ENCODE results near the gene CDC42BPG. TPM values are rescaled to one million over a fixed set of nuclear protein-coding genes. Genes with fewer than 3 reads are reported as not detected.

CDC42BPG gene
- total and polyA plus RNA-seq, 10 of the 15 experiments (the other 5 are each of a cell fraction or from before 2014, with no cell fraction given) = 0.02 to 1.3 (median 0.09) TPM; not detected in 1

- TF ChIP-seq ZNF687 (IDR thresholded peaks at IDR 0.05) (peak; percentile 63), GATAD2B (conservative IDR thresholded peaks at IDR 0.05; ENCODE audit: low read depth) (peak; percentile 99), RCOR1 (conservative IDR thresholded peaks at IDR 0.05; ENCODE audit: low read depth, low read length) (0 out of 2 replicates have a peak, but pooled peaks have one; percentile 30), IRF3 (IDR thresholded peaks at IDR 0.05) (no peak), ZNF622 (IDR thresholded peaks at IDR 0.05) (no peak), RELA (IDR thresholded peaks at IDR 0.05; ENCODE audit: borderline replicate concordance, partially characterized antibody) (peak; percentile 94), SIX5 (IDR thresholded peaks at IDR 0.05; ENCODE audit: low read depth, low read length, severe bottlenecking) (no peak), CHD4 (IDR thresholded peaks at IDR 0.05) (no peak), JUND (IDR thresholded peaks at IDR 0.05; ENCODE audit: low read depth, low read length) (no peak), ELK1 (IDR thresholded peaks at IDR 0.05; ENCODE audit: low read depth, low read length) (no peak), NRF1 (conservative IDR thresholded peaks at IDR 0.05; ENCODE audit: low read depth, low read length) (no peak), TARDBP (IDR thresholded peaks at IDR 0.05; ENCODE audit: borderline replicate concordance) (0 out of 2 replicates have a peak, but pooled peaks have one; percentile 57), MYB (IDR thresholded peaks at IDR 0.05; ENCODE audit: borderline replicate concordance, low read depth, low read length) (no peak), IRF4 (IDR thresholded peaks at IDR 0.05; ENCODE audit: low read depth, low read length) (peak; percentile 72; the same call in 1 of the 2 replicates), DPF2 (IDR thresholded peaks at IDR 0.05) (peak; percentile 95), NFXL1 (IDR thresholded peaks at IDR 0.05; ENCODE audit: borderline replicate concordance) (no peak), MTA3 (IDR thresholded peaks at IDR 0.05; ENCODE audit: borderline replicate concordance, low read length) (no peak), CREB1 (IDR thresholded peaks at IDR 0.05; ENCODE audit: low read depth) (no peak), NFYA (IDR thresholded peaks at IDR 0.05; ENCODE audit: borderline replicate concordance, low read depth, low read length) (no peak), ZNF274 (IDR thresholded peaks at IDR 0.05; ENCODE audit: insufficient read depth, insufficient read length) (no peak), IKZF1 (conservative IDR thresholded peaks at IDR 0.05) (peak; percentile 98), EGR1 (IDR thresholded peaks at IDR 0.05; ENCODE audit: borderline replicate concordance in 1 of 2, low read depth in 2 of 2, low read length in 2 of 2) (peak; percentile 51 to 95), RAD51 (IDR thresholded peaks at IDR 0.05) (no peak), USF2 (IDR thresholded peaks at IDR 0.05; ENCODE audit: borderline replicate concordance, low read depth, low read length) (no peak; the same call in 1 of the 2 replicates), NFIC (IDR thresholded peaks at IDR 0.05; ENCODE audit: low read depth, low read length) (no peak)
Observed at GRCh38 chr11:64850979-64851567, 6.6 kb upstream of the CDC42BPG start (continued).
